ENCODE results near the gene PKHD1. TPM values are rescaled to one million over a fixed set of nuclear protein-coding genes. Genes with fewer than 3 reads are reported as not detected.

The PKHD1 gene
- total and polyA plus RNA-seq, 2 donors (not counting 1 experiment from before 2014, with no cell fraction given): not detected

DNA sequence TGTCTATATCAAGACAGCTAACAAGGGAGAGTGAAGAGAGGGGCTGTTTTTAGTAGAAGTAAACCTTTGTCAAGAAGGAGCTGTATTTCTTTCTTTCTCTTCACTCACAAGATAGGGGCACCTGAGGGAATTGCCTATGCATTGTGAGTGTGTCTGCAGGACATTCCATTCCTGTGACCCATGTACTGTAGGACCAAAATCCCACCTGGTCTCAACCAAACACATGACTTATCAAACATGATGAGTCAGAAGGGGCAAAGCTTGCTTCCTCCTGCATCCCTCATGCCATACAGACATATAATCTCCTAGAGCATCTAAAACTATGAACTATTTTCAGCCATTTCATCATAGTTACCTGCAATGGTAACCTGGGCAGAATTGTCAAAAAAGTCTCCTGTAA is 21.8 kb downstream of the PKHD1 start:
- Mint-ChIP-seq H3K4me3 (no peak overlapping the region), H3K27ac (no peak overlapping the region), H3K27me3 (no peaks in the 10 kb centered on the region), H3K4me1 (peaks cover 10% of the 10 kb centered on the region), H3K9me3 (ENCODE audit: insufficient read depth) (no peaks in the 10 kb centered on the region)
- Histone ChIP-seq H4K20me1 (ENCODE audit: control insufficient read depth, insufficient read depth, low read length, poor library complexity, severe bottlenecking) (no peaks in the 10 kb centered on the region), H3K9ac (ENCODE audit: low read length) (no peak overlapping the region), H3K4me2 (replicated peaks; ENCODE audit: low read depth, low read length, poor library complexity, severe bottlenecking) (no peak overlapping the region), H3K4me3 (ENCODE audit: control extremely low read depth in 1 of 5, extremely low read depth in 1 of 5, insufficient read depth in 1 of 5, low read depth in 2 of 5, low read length in 4 of 5) (no peak overlapping the region), H3K27ac (ENCODE audit: low read length in 2 of 2) (no peak overlapping the region), H2AFZ (ENCODE audit: insufficient read depth, low read depth, low read length, poor library complexity, severe bottlenecking) (no peak overlapping the region), H3K4me1 (ENCODE audit: control insufficient read depth in 2 of 2, insufficient read depth in 2 of 2, low read length in 2 of 2) (peaks cover 9% of the 10 kb centered on the region in 2 donors), H3K36me3 (replicated peaks in 1 of 2; ENCODE audit: control extremely low read depth in 1 of 2, control insufficient read depth in 1 of 2, extremely low read depth in 1 of 2, insufficient read depth in 2 of 2, low read length in 1 of 2) (no peaks in the 10 kb centered on the region), H3K9me3 (ENCODE audit: control extremely low read depth in 1 of 3, control insufficient read depth in 2 of 3, insufficient read depth in 1 of 3, low read length in 2 of 3) (no peaks in the 10 kb centered on the region), H3K27me3 (replicated peaks in 1 of 4; ENCODE audit: control extremely low read depth in 1 of 4, control insufficient read depth in 3 of 4, insufficient read depth in 4 of 4, low read length in 3 of 4) (no peaks in the 10 kb centered on the region), H3K79me2 (ENCODE audit: control insufficient read depth, insufficient read depth, low read length) (no peaks in the 10 kb centered on the region)
- POLR2A ChIA-PET: no interaction called here
- no peak for ATAC-seq (ENCODE audit: low read depth)
- DNase-seq: no peak
- intact Hi-C loops (cut with micrococcal nuclease): no loop called here
- CTCF ChIA-PET: interaction anchor here (2.3 kb wide), 1 partner anchor 16 kb away, joined by 8 read pairs; no protein-coding TSS in a partner anchor
- TF ChIP-seq, protein P1, sequence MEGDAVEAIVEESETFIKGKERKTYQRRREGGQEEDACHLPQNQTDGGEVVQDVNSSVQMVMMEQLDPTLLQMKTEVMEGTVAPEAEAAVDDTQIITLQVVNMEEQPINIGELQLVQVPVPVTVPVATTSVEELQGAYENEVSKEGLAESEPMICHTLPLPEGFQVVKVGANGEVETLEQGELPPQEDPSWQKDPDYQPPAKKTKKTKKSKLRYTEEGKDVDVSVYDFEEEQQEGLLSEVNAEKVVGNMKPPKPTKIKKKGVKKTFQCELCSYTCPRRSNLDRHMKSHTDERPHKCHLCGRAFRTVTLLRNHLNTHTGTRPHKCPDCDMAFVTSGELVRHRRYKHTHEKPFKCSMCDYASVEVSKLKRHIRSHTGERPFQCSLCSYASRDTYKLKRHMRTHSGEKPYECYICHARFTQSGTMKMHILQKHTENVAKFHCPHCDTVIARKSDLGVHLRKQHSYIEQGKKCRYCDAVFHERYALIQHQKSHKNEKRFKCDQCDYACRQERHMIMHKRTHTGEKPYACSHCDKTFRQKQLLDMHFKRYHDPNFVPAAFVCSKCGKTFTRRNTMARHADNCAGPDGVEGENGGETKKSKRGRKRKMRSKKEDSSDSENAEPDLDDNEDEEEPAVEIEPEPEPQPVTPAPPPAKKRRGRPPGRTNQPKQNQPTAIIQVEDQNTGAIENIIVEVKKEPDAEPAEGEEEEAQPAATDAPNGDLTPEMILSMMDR (IDR thresholded peaks at IDR 0.05): no peak
- TF ChIP-seq EZH2 (IDR thresholded peaks at IDR 0.05; ENCODE audit: borderline replicate concordance, insufficient read depth, low read depth, low read length, poor library complexity, severe bottlenecking): no peak

DNA sequence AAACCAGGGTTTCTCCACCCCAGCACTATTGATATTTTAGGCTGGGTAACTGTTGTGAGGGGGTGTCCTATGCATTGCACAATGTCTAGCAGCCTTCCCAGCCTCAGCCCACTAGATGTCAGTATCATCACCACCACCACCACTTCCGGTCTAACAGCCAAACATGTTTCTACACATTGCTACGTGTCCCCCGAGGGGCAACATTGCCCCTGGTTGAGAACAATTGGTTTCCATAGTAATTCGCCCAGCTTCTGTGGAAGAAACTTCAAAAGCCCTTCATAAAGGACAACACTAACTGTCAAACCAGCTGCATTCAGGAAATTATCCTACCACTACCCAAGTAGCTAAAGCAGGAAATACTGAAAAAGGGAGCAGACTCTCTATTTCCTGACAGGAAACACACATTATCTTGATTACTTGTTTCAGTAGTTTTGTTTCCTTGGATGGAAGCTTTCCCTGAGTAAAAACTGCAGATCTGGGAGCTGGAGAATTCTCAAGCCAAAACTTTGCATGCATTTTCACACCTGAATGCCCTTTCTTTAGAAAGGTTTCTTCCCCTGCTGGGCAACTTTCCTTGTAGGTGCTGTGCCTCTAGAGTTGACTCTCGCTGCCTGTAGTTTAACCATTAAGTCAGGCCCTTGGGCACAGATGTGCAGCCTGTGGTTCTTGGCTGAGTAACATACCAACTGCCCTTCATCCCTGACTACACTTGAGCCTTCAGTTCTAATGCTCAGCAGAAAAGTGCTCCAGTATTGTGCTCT is 23.6 kb downstream of the PKHD1 start:
- ChIA-PET POLR2A (no interaction called here), CTCF (interaction anchor here (0.8 to 1.9 kb wide), 5 partner anchors 10 to 199 kb away, joined by 3 to 7 read pairs (median 4); no protein-coding TSS in a partner anchor)
- H3K4me1 Mint-ChIP-seq: peaks cover 10% of the 10 kb centered on the region
- H3K27me3 Mint-ChIP-seq: no peaks in the 10 kb centered on the region
- H3K9me3 Mint-ChIP-seq (ENCODE audit: insufficient read depth): no peaks in the 10 kb centered on the region
- no peak for TF ChIP-seq EZH2 (IDR thresholded peaks at IDR 0.05; ENCODE audit: borderline replicate concordance, insufficient read depth, low read depth, low read length, poor library complexity, severe bottlenecking)
- TF ChIP-seq, protein P1 (IDR thresholded peaks at IDR 0.05): peak; percentile 55
- peak overlapping the region; percentile 72 for H3K4me2 ChIP-seq (replicated peaks; ENCODE audit: low read depth, low read length, poor library complexity, severe bottlenecking)
- H3K27me3 ChIP-seq (replicated peaks in 1 of 4; ENCODE audit: control extremely low read depth in 1 of 4, control insufficient read depth in 3 of 4, insufficient read depth in 4 of 4, low read length in 3 of 4): no peaks in the 10 kb centered on the region
- peak; percentile 93 for ATAC-seq (ENCODE audit: low read depth)
- intact Hi-C loops (cut with micrococcal nuclease): no loop called here
- peak; percentile 63 for DNase-seq
- H3K9me3 ChIP-seq (ENCODE audit: control extremely low read depth in 1 of 3, control insufficient read depth in 2 of 3, insufficient read depth in 1 of 3, low read length in 2 of 3): no peaks in the 10 kb centered on the region
- H3K27ac ChIP-seq (ENCODE audit: low read length in 2 of 2): no peak overlapping the region
- WGBS (ENCODE audit: insufficient coverage): 3% methylated on average over 4 of the region's 5 CpGs
- peak overlapping the region; percentile 81 for H2AFZ ChIP-seq (ENCODE audit: insufficient read depth, low read depth, low read length, poor library complexity, severe bottlenecking)
- H4K20me1 ChIP-seq (ENCODE audit: control insufficient read depth, insufficient read depth, low read length, poor library complexity, severe bottlenecking): no peaks in the 10 kb centered on the region
- H3K4me1 ChIP-seq (ENCODE audit: control insufficient read depth in 2 of 2, insufficient read depth in 2 of 2, low read length in 2 of 2): peaks cover 9% of the 10 kb centered on the region in 2 donors
- peak overlapping the region; percentile 86 for H3K4me3 Mint-ChIP-seq
- H3K9ac ChIP-seq (ENCODE audit: low read length): peak overlapping the region; percentile 53
- H3K79me2 ChIP-seq (ENCODE audit: control insufficient read depth, insufficient read depth, low read length): no peaks in the 10 kb centered on the region
- peak overlapping the region in 4 of 5 experiments; percentile 32 to 55 (median 53) for H3K4me3 ChIP-seq (ENCODE audit: control extremely low read depth in 1 of 5, extremely low read depth in 1 of 5, insufficient read depth in 1 of 5, low read depth in 2 of 5, low read length in 4 of 5)
- peak overlapping the region; percentile 71 for H3K27ac Mint-ChIP-seq
- H3K36me3 ChIP-seq (replicated peaks in 1 of 2; ENCODE audit: control extremely low read depth in 1 of 2, control insufficient read depth in 1 of 2, extremely low read depth in 1 of 2, insufficient read depth in 2 of 2, low read length in 1 of 2): no peaks in the 10 kb centered on the region

Measured in B cell (primary cell).